MM.1S (cell line): ENCODE data around the gene WDR38.

Source experiments
- EZH2 ChIP-seq: fragments of 300-600 bp; sonication (generic); optimal IDR thresholded peaks from 2 replicates; pipeline ENCODE3; 2017; ENCODE audit warnings: low read depth, mild to moderate bottlenecking, antibody characterized with exemption, low read length, mixed read lengths
- TF ChIP-seq, protein P1 (sequence below): fragments of 300-600 bp; sonication (generic); IDR thresholded peaks from 2 replicates; pipeline ENCODE4 v1.5.1; 2016; ENCODE audit warnings: antibody characterized with exemption, low read length, mixed read lengths

DNA sequence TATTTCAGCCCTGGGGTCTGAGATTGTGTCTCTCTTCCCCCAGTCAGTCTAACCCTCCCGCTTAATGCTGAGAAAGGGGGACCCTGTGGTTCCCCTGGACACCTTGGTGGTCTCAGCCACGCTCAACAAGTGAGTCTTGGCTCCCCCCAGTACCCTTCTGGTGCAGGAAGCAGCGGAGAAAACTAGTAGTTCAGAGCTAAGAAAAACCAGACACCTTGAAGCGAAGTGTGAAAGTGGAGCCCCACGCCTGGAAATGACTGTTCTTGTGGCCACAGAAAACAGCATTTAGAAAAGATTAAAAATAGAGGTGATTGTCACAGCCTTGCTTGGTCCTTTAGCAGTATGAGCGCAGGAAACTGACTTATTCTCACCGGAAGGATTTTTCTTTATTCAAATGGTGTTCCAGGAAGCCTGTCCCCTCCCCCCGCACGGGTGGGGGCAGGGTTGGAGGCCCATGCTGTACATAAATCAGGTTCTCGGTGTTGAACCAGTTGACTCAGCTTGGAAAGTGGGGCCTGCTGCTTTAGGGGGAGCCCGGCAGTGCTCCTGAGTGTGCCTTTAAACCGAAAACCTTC, 16.8 kb downstream of the WDR38 start:
- TF ChIP-seq, protein P1, sequence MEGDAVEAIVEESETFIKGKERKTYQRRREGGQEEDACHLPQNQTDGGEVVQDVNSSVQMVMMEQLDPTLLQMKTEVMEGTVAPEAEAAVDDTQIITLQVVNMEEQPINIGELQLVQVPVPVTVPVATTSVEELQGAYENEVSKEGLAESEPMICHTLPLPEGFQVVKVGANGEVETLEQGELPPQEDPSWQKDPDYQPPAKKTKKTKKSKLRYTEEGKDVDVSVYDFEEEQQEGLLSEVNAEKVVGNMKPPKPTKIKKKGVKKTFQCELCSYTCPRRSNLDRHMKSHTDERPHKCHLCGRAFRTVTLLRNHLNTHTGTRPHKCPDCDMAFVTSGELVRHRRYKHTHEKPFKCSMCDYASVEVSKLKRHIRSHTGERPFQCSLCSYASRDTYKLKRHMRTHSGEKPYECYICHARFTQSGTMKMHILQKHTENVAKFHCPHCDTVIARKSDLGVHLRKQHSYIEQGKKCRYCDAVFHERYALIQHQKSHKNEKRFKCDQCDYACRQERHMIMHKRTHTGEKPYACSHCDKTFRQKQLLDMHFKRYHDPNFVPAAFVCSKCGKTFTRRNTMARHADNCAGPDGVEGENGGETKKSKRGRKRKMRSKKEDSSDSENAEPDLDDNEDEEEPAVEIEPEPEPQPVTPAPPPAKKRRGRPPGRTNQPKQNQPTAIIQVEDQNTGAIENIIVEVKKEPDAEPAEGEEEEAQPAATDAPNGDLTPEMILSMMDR, result no peak
- no peak for TF ChIP-seq EZH2
